Measurements from ENCODE around the gene ZBTB47. TPM values are rescaled to one million over a fixed set of nuclear protein-coding genes. Genes with fewer than 3 reads are reported as not detected.

Gene ZBTB47
- total RNA-seq, 1 donor from 2014 or later, result 24.3 TPM

DNA sequence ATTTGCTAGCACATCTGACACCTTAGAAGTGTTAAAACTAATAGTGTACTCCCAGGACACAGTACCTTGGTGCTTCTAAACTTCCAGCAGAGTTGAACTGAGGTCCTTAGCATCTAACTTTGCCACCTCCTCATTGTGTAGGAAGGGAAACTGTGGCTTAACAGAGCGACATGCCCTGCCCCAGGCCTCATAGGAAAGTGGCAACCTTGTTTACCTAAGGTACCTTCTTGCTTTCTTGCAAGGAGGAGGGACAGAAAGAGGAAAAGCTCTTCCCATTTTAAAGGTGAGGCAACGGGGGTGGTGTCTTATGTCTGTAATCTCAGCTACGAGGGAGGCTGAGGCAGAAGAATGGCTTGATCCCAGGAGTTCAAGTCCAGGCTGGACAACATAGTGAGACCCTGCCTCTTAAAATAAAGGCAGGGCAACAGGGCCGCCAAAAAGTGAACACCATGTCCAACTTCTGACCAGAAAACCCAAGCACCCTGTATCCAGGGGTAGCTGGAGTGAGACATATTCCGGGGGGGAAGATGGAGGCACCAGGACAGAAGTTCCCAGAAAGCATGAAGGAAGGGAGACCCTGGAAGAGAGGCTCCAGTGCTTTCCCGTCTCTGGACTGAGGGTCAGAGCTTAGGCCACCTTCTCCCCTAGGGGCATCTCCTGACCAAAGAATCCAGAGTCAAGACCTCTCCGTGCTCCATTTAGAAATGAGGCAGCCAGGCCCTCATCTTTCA, 31.3 kb downstream of the ZBTB47 start:
- DNase-seq (ENCODE audit: extremely low read depth, low read depth, low spot score), result no peak

DNA sequence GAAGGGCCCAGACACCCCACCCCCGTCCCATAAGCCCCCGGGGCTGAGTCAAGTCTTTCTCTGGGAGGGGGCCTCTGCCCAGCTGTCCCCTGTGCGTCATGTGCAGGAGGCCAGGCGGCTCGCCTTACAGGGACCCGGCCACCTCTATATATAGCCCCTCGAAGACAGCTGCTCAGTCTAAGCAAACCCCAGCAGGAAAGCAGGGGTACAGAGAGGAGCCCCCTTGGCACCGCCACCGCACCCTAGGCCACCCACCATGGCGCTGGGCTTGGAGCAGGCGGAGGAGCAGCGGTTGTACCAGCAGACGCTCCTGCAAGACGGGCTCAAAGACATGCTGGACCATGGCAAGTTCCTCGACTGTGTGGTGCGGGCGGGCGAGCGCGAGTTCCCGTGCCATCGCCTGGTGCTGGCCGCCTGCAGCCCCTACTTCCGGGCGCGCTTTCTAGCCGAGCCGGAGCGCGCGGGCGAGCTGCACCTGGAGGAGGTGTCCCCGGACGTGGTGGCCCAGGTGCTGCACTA, 31.9 kb downstream of the ZBTB47 start, which contains the start of gene KLHL40:
Gene KLHL40, plus strand, starts transcription at position 175 of the 519 bp plus-strand sequence. Its CDS starts 82 bp downstream, at position 257.
- no peak for DNase-seq (ENCODE audit: extremely low read depth, low read depth, low spot score)

GRCh38 chr3:42685891-42686820, 32.7 kb downstream of the ZBTB47 start:
- no peak for DNase-seq (ENCODE audit: extremely low read depth, low read depth, low spot score)

- no peak for DNase-seq (ENCODE audit: extremely low read depth, low read depth, low spot score)
Observed at GRCh38 chr3:42686832-42687650, 33.5 kb downstream of the ZBTB47 start.

GRCh38 chr3:42688016-42688415, 34.5 kb downstream of the ZBTB47 start:
- no peak for DNase-seq (ENCODE audit: extremely low read depth, low read depth, low spot score)

- DNase-seq (ENCODE audit: extremely low read depth, low read depth, low spot score), result no peak
Observed at GRCh38 chr3:42688487-42689420, 35.3 kb downstream of the ZBTB47 start.

DNA sequence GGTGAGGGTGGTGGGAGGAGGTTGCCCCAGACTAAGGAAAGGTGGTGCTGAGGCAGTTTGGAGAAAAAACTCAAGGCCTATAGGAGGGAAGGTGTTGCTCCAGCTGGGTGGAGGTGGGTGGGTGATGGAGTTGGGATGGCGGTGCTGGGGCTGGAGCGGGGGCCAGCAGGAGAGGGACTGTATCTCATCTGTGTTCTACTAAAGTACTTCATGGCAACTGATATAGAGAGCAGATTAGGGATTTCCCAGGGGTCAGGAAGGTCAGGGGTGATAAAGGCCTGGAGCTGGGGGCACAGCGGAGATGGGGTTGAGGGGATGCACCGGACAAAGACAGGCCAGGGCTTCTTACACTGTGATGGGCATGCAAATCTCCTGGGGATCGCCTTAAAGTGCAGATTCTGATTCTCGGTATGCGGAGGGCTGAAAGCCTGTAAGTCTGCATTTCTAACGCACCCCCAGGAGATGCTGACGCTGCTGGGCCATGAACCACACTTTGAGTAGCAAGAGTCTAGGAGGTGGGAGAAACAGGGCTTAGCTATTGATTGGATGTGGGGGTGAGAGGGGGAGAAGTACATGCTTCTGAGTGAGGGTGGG, 36.0 kb downstream of the ZBTB47 start:
- no peak for DNase-seq (ENCODE audit: extremely low read depth, low read depth, low spot score)

GRCh38 chr3:42690191-42690590, 36.7 kb downstream of the ZBTB47 start:
- DNase-seq (ENCODE audit: extremely low read depth, low read depth, low spot score), result no peak

GRCh38 chr3:42690766-42691680, 37.5 kb downstream of the ZBTB47 start:
- no peak for DNase-seq (ENCODE audit: extremely low read depth, low read depth, low spot score)

GRCh38 chr3:42691816-42692666, 38.5 kb downstream of the ZBTB47 start:
- DNase-seq (ENCODE audit: extremely low read depth, low read depth, low spot score), result no peak

DNA sequence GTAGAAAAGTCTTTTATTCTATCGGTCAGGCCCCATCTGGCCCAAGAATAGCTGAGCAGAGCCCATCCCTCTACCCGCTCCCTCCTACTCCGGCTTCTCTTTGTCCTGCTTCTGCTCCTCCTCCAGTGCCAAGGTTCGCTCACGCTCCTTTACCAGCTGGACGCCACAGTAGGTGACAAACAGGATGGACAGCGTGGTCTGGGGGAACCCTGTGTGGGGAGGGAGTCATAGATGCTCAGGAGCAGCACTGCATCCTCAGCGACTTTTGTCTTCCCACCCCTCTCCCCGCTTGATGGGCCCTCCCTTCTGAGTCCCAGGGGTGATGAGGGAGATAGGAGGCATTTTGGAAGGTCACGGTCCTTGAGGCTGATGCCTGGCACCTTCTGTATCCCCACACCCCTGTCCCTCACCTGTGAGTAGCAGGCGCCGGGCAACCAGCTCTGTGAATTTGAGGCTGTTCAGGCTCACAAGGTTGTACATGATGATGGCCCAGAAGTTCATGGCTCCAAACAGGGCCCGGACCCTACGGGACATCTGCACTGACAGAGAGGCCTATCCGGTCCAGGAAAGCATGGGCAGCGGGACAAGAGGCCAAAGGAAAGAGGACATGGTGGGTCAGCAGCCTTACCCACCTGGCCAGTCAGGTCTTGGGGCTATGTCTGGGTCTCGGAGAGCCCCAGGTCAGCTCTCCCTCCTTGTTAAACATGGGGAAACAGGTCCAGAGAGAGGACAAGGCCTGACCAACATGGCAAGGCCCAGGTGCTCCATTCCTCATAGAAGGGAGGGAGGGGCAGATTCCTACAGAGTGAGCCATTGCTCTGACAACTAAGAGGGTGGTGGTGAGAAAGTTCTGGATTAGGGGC, 39.4 kb downstream of the ZBTB47 start:
- no peak for DNase-seq (ENCODE audit: extremely low read depth, low read depth, low spot score)

GRCh38 chr3:42693530-42693930, 40.0 kb downstream of the ZBTB47 start:
- DNase-seq (ENCODE audit: extremely low read depth, low read depth, low spot score), result no peak

- no peak for DNase-seq (ENCODE audit: extremely low read depth, low read depth, low spot score)
Observed at GRCh38 chr3:42694366-42694765, 40.9 kb downstream of the ZBTB47 start.

DNA sequence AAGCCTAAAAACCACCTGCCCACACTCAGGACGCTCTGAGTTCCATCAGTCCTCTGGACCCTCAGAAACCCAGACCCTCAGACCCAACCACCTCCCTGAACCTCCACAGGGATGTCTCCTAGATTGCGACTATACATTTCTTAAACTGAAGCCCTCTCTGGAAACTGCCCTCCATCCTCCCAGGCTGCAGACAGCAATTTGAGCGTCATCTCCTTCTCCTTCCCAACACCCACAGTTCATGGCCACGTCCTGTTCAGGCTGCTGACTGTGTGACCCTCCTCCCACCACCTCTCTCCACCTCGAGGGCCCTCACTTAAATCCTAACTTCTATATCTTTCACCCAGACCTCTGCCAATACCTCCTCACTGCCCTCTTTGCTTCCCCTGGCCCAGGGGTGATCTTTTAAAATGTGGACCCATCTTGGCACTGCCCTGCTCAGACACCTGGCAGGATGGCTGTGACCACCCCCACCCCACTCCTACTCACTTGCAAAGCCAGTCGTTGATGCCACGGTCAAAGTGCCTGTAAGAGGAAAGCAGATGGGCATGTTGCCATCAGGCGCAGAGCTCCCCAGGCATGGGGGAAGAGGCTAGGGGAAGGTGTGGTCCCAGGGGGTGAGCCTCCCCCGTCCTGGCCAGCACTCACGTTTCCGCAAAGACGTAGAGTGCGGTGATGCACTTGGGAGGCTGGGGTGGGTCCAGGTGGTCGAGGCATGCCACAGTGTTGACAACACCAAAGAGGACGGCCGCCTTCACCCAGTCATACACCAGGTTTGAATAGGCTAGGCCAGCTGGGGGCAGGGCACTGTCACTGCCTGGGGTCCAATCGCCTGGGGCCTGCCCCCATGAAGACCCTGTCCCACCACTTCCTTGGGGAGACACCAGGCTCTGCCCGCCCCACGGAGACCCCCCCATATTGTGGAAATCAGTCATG, 43.1 kb downstream of the ZBTB47 start:
- no peak for DNase-seq (ENCODE audit: extremely low read depth, low read depth, low spot score)
